Mammary epithelial cell (primary cell): ENCODE measurements around the gene KRTAP29-1.

ENCODE experiments used
- CTCF ChIP-seq, 2 donors: IDR thresholded peaks in 1 of 2; conservative IDR thresholded peaks in 1 of 2; 2 replicates each; pipeline ENCODE4 v1.5.1; 2011 to 2012; ENCODE audit warnings: inconsistent platforms in 2 of 2, low read length in 2 of 2, mild to moderate bottlenecking in 2 of 2, control low read depth in 1 of 2, low read depth in 1 of 2; ENCODE audit not compliant: insufficient read depth in 1 of 2; ENCODE audit errors: extremely low read depth in 1 of 2
- EZH2 ChIP-seq: IDR thresholded peaks from 2 replicates; pipeline ENCODE4 v1.6.1; 2012; ENCODE audit warnings: low read length, inconsistent platforms, borderline replicate concordance

DNA sequence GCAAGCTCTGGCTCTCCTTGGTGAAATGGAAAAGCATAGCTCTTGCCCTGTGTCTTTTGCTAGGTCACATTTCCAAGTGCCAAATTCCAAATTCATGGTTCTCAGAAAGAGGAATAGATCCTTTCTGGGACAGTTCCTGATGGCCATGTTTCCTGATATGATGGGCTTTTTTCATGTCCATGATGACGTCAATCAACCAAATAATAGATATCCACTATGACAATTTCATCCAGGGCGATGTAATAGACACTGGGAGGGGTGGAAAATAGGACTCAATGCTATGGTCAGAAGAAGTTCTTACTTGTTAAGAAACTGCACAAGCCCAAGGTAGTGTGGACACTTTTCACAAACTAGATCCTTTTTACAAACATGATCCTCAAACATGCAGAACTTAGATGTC lies 48.5 kb upstream of the KRTAP29-1 start:
- TF ChIP-seq CTCF (conservative IDR thresholded peaks at IDR 0.05 in 1 of 2, IDR thresholded peaks at IDR 0.05 in 1 of 2; ENCODE audit: extremely low read depth in 1 of 2, insufficient read depth in 1 of 2, low read depth in 1 of 2, low read length in 2 of 2): no peak
- TF ChIP-seq EZH2: no peak
